ENCODE results near the gene KCNT2.

DNA sequence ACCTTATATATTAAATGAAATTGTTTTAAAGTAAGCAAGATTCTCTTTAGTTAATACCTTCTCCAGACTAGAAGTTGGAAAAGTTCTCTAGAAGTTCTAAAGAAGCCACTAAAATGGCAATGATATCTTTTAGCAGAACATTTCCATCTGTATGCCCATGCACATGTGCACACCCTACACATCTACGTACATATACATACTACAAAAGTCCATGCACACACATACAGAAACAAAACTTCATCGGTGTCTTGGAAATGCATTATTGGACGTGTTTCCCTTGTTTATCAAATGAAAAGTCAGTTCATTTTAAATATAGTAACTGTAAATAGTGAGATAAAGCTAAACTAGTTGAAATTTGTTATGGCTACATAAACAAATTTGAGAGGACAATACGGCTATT lies 114.4 kb downstream of the KCNT2 start:
- TF ChIP-seq EP300 (IDR thresholded peaks at IDR 0.05) (no peak), CTCF (IDR thresholded peaks at IDR 0.05) (no peak), POLR2AphosphoS5 (IDR thresholded peaks at IDR 0.05) (no peak)

Data from sigmoid colon (tissue), 4 donors.